GM23338 (cell line): ENCODE data around the gene PPP1R16B. TPM values are rescaled to one million over a fixed set of nuclear protein-coding genes. Genes with fewer than 3 reads are reported as not detected.

Experiments
- ATAC-seq: fragments of 200-7000 bp; cut with Tn5 transposase; 3 replicates; pipeline ENCODE4 v1.9.1; 2020
- DNase-seq: peaks from one replicate; pipeline ENCODE4 v3.0.0-alpha.2; 2015; ENCODE audit warnings: low spot score
- H2AFZ ChIP-seq: fragments of 200-600 bp; sonication (generic); 2 replicates; pipeline ENCODE4 v1.8.0; 2016; ENCODE audit warnings: antibody characterized with exemption, mild to moderate bottlenecking, moderate library complexity
- H3F3A ChIP-seq: fragments of 200-600 bp; sonication (generic); replicated peaks from 2 replicates; pipeline ENCODE4 v1.8.0; 2017; ENCODE audit warnings: antibody characterized with exemption, mixed run types, low read depth
- H3K27ac ChIP-seq: fragments of 200-600 bp; sonication (generic); 2 replicates; pipeline ENCODE4 v1.6.1; 2016; ENCODE audit warnings: low read depth
- H3K27me3 ChIP-seq: fragments of 200-600 bp; sonication (generic); 2 replicates; pipeline ENCODE4 v1.8.0; 2016; ENCODE audit warnings: mild to moderate bottlenecking, mixed run types, moderate library complexity; ENCODE audit not compliant: insufficient read depth
- H3K36me3 ChIP-seq: fragments of 200-600 bp; sonication (generic); 2 replicates; pipeline ENCODE4 v1.8.0; 2016; ENCODE audit warnings: mild to moderate bottlenecking; ENCODE audit not compliant: insufficient read depth
- H3K4me1 ChIP-seq: fragments of 200-600 bp; sonication (generic); 2 replicates; pipeline ENCODE4 v1.8.0; 2016; ENCODE audit warnings: mild to moderate bottlenecking, moderate library complexity; ENCODE audit not compliant: insufficient read depth
- H3K4me2 ChIP-seq: fragments of 200-600 bp; sonication (generic); 2 replicates; pipeline ENCODE4 v1.7.1; 2017; ENCODE audit warnings: mixed run types
- H3K4me3 ChIP-seq: fragments of 200-600 bp; sonication (generic); 2 replicates; pipeline ENCODE4 v1.6.1; 2016; ENCODE audit warnings: mixed run types
- H3K79me2 ChIP-seq: fragments of 200-600 bp; sonication (generic); replicated peaks from 2 replicates; pipeline ENCODE4 v1.8.0; 2017; ENCODE audit warnings: mild to moderate bottlenecking; ENCODE audit not compliant: insufficient read depth
- H3K9me2 ChIP-seq: fragments of 200-600 bp; sonication (generic); 2 replicates; pipeline ENCODE4 v1.8.0; 2017; ENCODE audit not compliant: insufficient read depth
- H4K20me1 ChIP-seq: fragments of 200-600 bp; sonication (generic); replicated peaks from 2 replicates; pipeline ENCODE4 v1.8.0; 2017; ENCODE audit warnings: mild to moderate bottlenecking; ENCODE audit not compliant: insufficient read depth
- H3K27ac Mint-ChIP-seq: 2 replicates; pipeline ENCODE4 v1.8.0; 2020; ENCODE audit warnings: inconsistent platforms, mild to moderate bottlenecking, moderate library complexity, mixed read lengths
- H3K27me3 Mint-ChIP-seq: 3 replicates; pipeline ENCODE4 v1.8.0; 2022; ENCODE audit warnings: low read depth, mild to moderate bottlenecking, moderate library complexity, mixed read lengths, inconsistent platforms; ENCODE audit not compliant: insufficient read depth, poor library complexity
- H3K36me3 Mint-ChIP-seq: 3 replicates; pipeline ENCODE4 v1.8.0; 2021; ENCODE audit warnings: low read depth, mild to moderate bottlenecking, inconsistent platforms, moderate library complexity, mixed read lengths
- H3K4me1 Mint-ChIP-seq: 3 replicates; pipeline ENCODE4 v1.8.0; 2020; ENCODE audit warnings: mild to moderate bottlenecking, inconsistent platforms, mixed read lengths
- H3K4me3 Mint-ChIP-seq: 3 replicates; pipeline ENCODE4 v1.8.0; 2021; ENCODE audit warnings: moderate library complexity, mild to moderate bottlenecking, inconsistent platforms, mixed read lengths
- H3K9me3 Mint-ChIP-seq: 3 replicates; pipeline ENCODE4 v1.8.0; 2020; ENCODE audit warnings: moderate library complexity, mild to moderate bottlenecking, inconsistent platforms, mixed read lengths
- EZH2phosphoT487 ChIP-seq: fragments of 200-600 bp; sonication (generic); IDR thresholded peaks from one replicate; pipeline ENCODE4 v1.8.1; 2018; ENCODE audit warnings: antibody characterized with exemption; ENCODE audit not compliant: unreplicated experiment
- JUNB ChIP-seq: IDR thresholded peaks from one replicate; pipeline ENCODE4 v1.6.1; 2016; ENCODE audit warnings: antibody characterized with exemption; ENCODE audit not compliant: unreplicated experiment
- NANOG ChIP-seq: IDR thresholded peaks from 2 replicates; pipeline ENCODE4 v1.6.1; 2016; ENCODE audit warnings: antibody characterized with exemption, borderline replicate concordance
- POLR2AphosphoS5 ChIP-seq: IDR thresholded peaks from 2 replicates; pipeline ENCODE4 v1.6.1; 2016; ENCODE audit warnings: antibody characterized with exemption, low read depth
- ZNF114 ChIP-seq: fragments of 250-450 bp; sonication (Bioruptor Pico); IDR thresholded peaks from 2 replicates; pipeline ENCODE4 v1.5.0; 2020; ENCODE audit warnings: mild to moderate bottlenecking, moderate library complexity
- ZNF331 ChIP-seq: fragments of 250-450 bp; sonication (Bioruptor Pico); IDR thresholded peaks from 2 replicates; pipeline ENCODE4 v1.5.0; 2020; ENCODE audit warnings: low read depth, mild to moderate bottlenecking, moderate library complexity
- polyA plus RNA-seq: library from polyadenylated mRNA; unstranded; fragments of >200 nt; fragmentation: Nextera tagmentation; extraction: Ambion mirVana; gene quantifications from 2 replicates; pipeline ENCODE4 v1.2.1, GENCODE V29; 2016
- total RNA-seq: library from RNA; depleted of rRNA; stranded (reverse); fragments of >200 nt; shearing (Covaris generic); gene quantifications from 2 replicates; pipeline ENCODE4 v1.2.3, GENCODE V29; 2014
- TF ChIP-seq, protein P1 (sequence below): IDR thresholded peaks from 2 replicates; pipeline ENCODE4 v1.6.1; 2016; ENCODE audit warnings: antibody characterized with exemption
- TF ChIP-seq, protein P2 (sequence below), 2 experiments: fragments of 200-600 bp in 1 of 2; sonication (generic) in 1 of 2; conservative IDR thresholded peaks; 2 replicates each; pipeline versions ENCODE4 v1.5.1 to v1.6.1; 2016 to 2017; ENCODE audit warnings: antibody characterized with exemption in 2 of 2, low read depth in 2 of 2, mild to moderate bottlenecking in 2 of 2, moderate library complexity in 1 of 2
- TF ChIP-seq, protein P3 (sequence below): IDR thresholded peaks from one replicate; pipeline ENCODE4 v1.6.1; 2018; ENCODE audit warnings: antibody characterized with exemption; ENCODE audit not compliant: unreplicated experiment

The PPP1R16B gene
- total and polyA plus RNA-seq, 2 experiments from 2014 or later: 1.6 to 11.5 TPM

DNA sequence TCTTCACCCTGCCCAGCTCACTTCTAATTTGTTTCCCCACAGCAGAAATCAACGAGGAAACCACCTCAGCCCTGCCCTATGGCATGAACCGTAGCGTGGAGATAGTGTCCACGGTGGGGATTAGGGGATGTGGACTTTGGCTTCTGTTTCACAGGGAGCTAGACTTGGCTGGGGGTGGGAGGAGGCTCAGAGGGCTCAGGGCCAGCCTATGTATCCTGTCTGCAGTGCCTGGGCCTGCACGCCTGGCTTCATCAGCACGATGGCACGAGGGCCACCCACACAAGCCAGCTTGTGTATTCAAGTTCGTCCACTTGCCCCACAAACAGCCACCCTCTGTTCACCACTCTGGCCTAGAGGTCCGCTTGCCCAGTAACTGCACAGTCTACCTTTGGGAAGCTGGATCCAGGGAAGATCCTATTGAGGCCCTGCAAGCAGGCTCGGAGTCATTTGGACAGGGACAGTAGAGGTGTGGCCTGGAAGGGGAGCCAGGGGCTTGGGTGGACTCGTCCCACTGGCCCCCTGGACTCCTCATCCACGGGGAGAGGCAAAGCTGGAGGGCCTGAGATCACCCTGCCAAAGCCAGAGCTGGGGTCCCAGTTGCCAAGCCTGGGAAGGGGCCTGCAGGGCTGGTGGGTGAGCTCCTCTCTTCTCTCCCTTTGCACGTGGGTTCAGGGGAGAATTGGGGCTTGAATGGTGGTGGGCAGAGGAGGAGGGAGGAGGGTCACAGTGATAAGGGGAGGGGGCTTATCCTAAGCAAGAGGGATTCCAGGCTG is 82.7 kb downstream of the PPP1R16B start:
- Histone ChIP-seq H3K79me2 (no peaks in the 10 kb centered on the region), H3K4me3 (no peak overlapping the region), H3K27me3 (no peaks in the 10 kb centered on the region), H3K4me1 (peaks cover 4% of the 10 kb centered on the region), H3K27ac (no peak overlapping the region), H4K20me1 (no peaks in the 10 kb centered on the region), H3K4me2 (no peak overlapping the region), H3F3A (no peaks in the 10 kb centered on the region), H3K36me3 (no peaks in the 10 kb centered on the region), H2AFZ (no peak overlapping the region), H3K9me2 (no peaks in the 10 kb centered on the region)
- Mint-ChIP-seq H3K4me1 (peaks cover 6% of the 10 kb centered on the region), H3K4me3 (no peak overlapping the region), H3K9me3 (no peaks in the 10 kb centered on the region), H3K36me3 (no peaks in the 10 kb centered on the region), H3K27ac (no peak overlapping the region), H3K27me3 (peaks cover 11% of the 10 kb centered on the region)
- ATAC-seq: no peak
- TF ChIP-seq JUNB: no peak
- no peak for TF ChIP-seq POLR2AphosphoS5
- no peak for TF ChIP-seq EZH2phosphoT487
- TF ChIP-seq NANOG: no peak
- no peak for DNase-seq

DNA sequence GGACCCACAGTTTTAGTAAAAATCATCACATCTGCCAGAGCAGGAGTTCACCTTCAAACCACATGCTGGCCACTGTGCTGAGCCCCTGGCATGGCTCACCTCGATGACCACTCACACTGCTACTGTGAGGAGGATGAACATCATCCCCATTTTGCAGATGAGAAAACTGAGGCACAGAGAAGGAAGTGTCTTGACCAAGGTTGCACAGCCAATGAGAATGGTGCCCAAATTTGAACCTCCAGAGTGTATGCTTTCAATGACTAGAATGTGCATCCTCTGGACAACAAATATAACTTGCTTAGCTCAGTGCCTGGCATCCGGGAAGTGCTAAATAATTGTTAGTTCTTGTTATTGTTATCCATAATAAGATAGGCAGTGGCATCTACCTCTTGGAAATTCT is 83.6 kb downstream of the PPP1R16B start:
- Histone ChIP-seq H2AFZ (no peak overlapping the region), H3K79me2 (no peaks in the 10 kb centered on the region), H3K4me3 (no peak overlapping the region), H3K36me3 (no peaks in the 10 kb centered on the region), H3K4me1 (peaks cover 5% of the 10 kb centered on the region), H4K20me1 (no peaks in the 10 kb centered on the region), H3K4me2 (no peak overlapping the region), H3K9me2 (no peaks in the 10 kb centered on the region), H3F3A (no peaks in the 10 kb centered on the region), H3K27ac (no peak overlapping the region), H3K27me3 (no peaks in the 10 kb centered on the region)
- Mint-ChIP-seq H3K9me3 (no peaks in the 10 kb centered on the region), H3K4me3 (no peak overlapping the region), H3K36me3 (no peaks in the 10 kb centered on the region), H3K27ac (no peak overlapping the region), H3K4me1 (peaks cover 9% of the 10 kb centered on the region), H3K27me3 (peaks cover 13% of the 10 kb centered on the region)
- ATAC-seq (no peak), DNase-seq (no peak)
- no peak for TF ChIP-seq NANOG
- TF ChIP-seq JUNB: no peak
- TF ChIP-seq POLR2AphosphoS5: no peak
- no peak for TF ChIP-seq ZNF114 (CRISPR knock-in tag)

DNA sequence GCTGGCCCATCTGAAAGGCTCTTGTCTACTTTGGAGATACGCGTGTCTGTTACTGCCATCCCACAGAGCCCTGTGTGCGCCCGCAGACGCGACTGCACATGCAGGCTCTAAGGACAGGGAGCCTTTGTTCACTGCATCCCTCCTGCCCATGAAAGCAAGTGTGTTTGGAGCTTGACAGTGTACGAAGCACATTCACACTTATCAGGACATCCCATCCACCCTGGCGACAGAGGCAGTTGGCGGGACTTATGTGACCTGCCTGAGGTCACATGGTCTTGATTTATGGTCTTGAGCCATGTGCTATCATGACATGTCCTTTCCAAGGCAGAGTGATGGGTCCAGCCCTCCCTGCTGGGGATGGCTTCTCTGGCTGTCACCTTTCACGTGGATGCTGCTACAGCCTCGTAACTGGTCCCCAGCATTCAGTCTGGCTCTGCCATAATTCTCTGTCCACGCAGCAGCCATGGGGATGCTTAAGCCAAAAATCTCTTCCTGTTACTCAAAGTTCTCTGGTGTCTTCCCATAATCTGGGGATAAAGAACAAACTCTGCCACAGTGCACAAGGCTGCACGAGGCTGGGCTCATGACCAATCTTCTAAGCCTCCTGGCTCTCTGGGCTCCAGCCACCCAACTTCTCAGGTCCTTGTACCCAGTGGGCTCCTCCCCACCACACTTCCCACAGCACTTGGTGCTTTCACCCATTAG is 84.4 kb downstream of the PPP1R16B start:
- Histone ChIP-seq H3F3A (no peaks in the 10 kb centered on the region), H3K79me2 (no peaks in the 10 kb centered on the region), H3K4me1 (peaks cover 5% of the 10 kb centered on the region), H3K36me3 (no peaks in the 10 kb centered on the region), H3K27ac (no peak overlapping the region), H3K4me2 (no peak overlapping the region), H3K27me3 (no peaks in the 10 kb centered on the region), H4K20me1 (no peaks in the 10 kb centered on the region), H2AFZ (no peak overlapping the region), H3K4me3 (no peak overlapping the region), H3K9me2 (no peaks in the 10 kb centered on the region)
- H3K27me3 Mint-ChIP-seq: peaks cover 13% of the 10 kb centered on the region
- DNase-seq (no peak), ATAC-seq (no peak)
- H3K36me3 Mint-ChIP-seq: no peaks in the 10 kb centered on the region
- no peaks in the 10 kb centered on the region for H3K9me3 Mint-ChIP-seq
- TF ChIP-seq, protein P1, sequence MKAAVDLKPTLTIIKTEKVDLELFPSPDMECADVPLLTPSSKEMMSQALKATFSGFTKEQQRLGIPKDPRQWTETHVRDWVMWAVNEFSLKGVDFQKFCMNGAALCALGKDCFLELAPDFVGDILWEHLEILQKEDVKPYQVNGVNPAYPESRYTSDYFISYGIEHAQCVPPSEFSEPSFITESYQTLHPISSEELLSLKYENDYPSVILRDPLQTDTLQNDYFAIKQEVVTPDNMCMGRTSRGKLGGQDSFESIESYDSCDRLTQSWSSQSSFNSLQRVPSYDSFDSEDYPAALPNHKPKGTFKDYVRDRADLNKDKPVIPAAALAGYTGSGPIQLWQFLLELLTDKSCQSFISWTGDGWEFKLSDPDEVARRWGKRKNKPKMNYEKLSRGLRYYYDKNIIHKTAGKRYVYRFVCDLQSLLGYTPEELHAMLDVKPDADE: no peak
- TF ChIP-seq ZNF114 (CRISPR knock-in tag) (no peak), ZNF331 (CRISPR knock-in tag) (no peak), NANOG (no peak), JUNB (no peak)
- TF ChIP-seq, protein P2, sequence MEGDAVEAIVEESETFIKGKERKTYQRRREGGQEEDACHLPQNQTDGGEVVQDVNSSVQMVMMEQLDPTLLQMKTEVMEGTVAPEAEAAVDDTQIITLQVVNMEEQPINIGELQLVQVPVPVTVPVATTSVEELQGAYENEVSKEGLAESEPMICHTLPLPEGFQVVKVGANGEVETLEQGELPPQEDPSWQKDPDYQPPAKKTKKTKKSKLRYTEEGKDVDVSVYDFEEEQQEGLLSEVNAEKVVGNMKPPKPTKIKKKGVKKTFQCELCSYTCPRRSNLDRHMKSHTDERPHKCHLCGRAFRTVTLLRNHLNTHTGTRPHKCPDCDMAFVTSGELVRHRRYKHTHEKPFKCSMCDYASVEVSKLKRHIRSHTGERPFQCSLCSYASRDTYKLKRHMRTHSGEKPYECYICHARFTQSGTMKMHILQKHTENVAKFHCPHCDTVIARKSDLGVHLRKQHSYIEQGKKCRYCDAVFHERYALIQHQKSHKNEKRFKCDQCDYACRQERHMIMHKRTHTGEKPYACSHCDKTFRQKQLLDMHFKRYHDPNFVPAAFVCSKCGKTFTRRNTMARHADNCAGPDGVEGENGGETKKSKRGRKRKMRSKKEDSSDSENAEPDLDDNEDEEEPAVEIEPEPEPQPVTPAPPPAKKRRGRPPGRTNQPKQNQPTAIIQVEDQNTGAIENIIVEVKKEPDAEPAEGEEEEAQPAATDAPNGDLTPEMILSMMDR (conservative IDR thresholded peaks at IDR 0.05; ENCODE audit: low read depth in 2 of 2): no peak
- TF ChIP-seq, protein P3, sequence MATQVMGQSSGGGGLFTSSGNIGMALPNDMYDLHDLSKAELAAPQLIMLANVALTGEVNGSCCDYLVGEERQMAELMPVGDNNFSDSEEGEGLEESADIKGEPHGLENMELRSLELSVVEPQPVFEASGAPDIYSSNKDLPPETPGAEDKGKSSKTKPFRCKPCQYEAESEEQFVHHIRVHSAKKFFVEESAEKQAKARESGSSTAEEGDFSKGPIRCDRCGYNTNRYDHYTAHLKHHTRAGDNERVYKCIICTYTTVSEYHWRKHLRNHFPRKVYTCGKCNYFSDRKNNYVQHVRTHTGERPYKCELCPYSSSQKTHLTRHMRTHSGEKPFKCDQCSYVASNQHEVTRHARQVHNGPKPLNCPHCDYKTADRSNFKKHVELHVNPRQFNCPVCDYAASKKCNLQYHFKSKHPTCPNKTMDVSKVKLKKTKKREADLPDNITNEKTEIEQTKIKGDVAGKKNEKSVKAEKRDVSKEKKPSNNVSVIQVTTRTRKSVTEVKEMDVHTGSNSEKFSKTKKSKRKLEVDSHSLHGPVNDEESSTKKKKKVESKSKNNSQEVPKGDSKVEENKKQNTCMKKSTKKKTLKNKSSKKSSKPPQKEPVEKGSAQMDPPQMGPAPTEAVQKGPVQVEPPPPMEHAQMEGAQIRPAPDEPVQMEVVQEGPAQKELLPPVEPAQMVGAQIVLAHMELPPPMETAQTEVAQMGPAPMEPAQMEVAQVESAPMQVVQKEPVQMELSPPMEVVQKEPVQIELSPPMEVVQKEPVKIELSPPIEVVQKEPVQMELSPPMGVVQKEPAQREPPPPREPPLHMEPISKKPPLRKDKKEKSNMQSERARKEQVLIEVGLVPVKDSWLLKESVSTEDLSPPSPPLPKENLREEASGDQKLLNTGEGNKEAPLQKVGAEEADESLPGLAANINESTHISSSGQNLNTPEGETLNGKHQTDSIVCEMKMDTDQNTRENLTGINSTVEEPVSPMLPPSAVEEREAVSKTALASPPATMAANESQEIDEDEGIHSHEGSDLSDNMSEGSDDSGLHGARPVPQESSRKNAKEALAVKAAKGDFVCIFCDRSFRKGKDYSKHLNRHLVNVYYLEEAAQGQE: no peak
- H3K27ac Mint-ChIP-seq: no peak overlapping the region
- H3K4me1 Mint-ChIP-seq: peaks cover 14% of the 10 kb centered on the region
- H3K4me3 Mint-ChIP-seq: no peak overlapping the region
